OCI-LY1 (cell line): ENCODE data around the gene MAST4.

ENCODE experiments used
- H2AFZ ChIP-seq: fragments of 200-600 bp; sonication (generic), shearing (Covaris generic); 2 replicates; pipeline ENCODE4 v1.6.0; 2014; ENCODE audit warnings: antibody characterized with exemption, mild to moderate bottlenecking, low read length
- H3F3A ChIP-seq: fragments of 200-600 bp; sonication (generic), shearing (Covaris generic); 2 replicates; pipeline ENCODE4 v1.6.0; 2014; ENCODE audit warnings: mild to moderate bottlenecking, antibody characterized with exemption, low read length, moderate library complexity; ENCODE audit not compliant: insufficient read depth
- H3K27ac ChIP-seq: fragments of 200-600 bp; sonication (generic); 2 replicates; pipeline ENCODE4 v1.5.1; 2014; ENCODE audit warnings: low read length, mixed run types, mild to moderate bottlenecking, low read depth; ENCODE audit not compliant: poor library complexity, severe bottlenecking
- H3K27me3 ChIP-seq: fragments of 200-600 bp; sonication (generic); 2 replicates; pipeline ENCODE4 v1.6.0; 2014; ENCODE audit warnings: antibody characterized with exemption, mild to moderate bottlenecking, low read length, moderate library complexity; ENCODE audit not compliant: insufficient read depth
- H3K36me3 ChIP-seq: fragments of 200-600 bp; sonication (generic); 2 replicates; pipeline ENCODE4 v1.6.1; 2014; ENCODE audit warnings: mild to moderate bottlenecking, antibody characterized with exemption, low read length, moderate library complexity, mixed read lengths; ENCODE audit not compliant: insufficient read depth
- H3K4me1 ChIP-seq: fragments of 200-600 bp; sonication (generic); 2 replicates; pipeline ENCODE4 v1.5.1; 2014; ENCODE audit warnings: mild to moderate bottlenecking, low read length, moderate library complexity; ENCODE audit not compliant: insufficient read depth, severe bottlenecking
- H3K4me2 ChIP-seq: fragments of 200-600 bp; sonication (generic), shearing (Covaris generic); 2 replicates; pipeline ENCODE4 v1.6.1; 2014; ENCODE audit warnings: low read length
- H3K4me3 ChIP-seq: fragments of 200-600 bp; sonication (generic); 2 replicates; pipeline ENCODE4 v1.5.1; 2014; ENCODE audit warnings: low read length, low read depth, mild to moderate bottlenecking, mixed read lengths; ENCODE audit not compliant: poor library complexity, severe bottlenecking
- H3K79me2 ChIP-seq: fragments of 200-600 bp; shearing (Covaris generic); 2 replicates; pipeline ENCODE4 v1.6.1; 2016; ENCODE audit warnings: mixed run types, low read length, mixed read lengths; ENCODE audit not compliant: insufficient read depth
- H3K9ac ChIP-seq: fragments of 200-600 bp; sonication (generic), shearing (Covaris generic); 2 replicates; pipeline ENCODE4 v1.6.1; 2014; ENCODE audit warnings: mild to moderate bottlenecking, low read length, mixed read lengths
- H3K9me2 ChIP-seq: fragments of 200-600 bp; sonication (generic), shearing (Covaris generic); 2 replicates; pipeline ENCODE4 v1.6.1; 2014; ENCODE audit warnings: low read depth, mild to moderate bottlenecking, low read length, mixed read lengths
- H3K9me3 ChIP-seq: fragments of 200-600 bp; shearing (Covaris generic); 2 replicates; pipeline ENCODE4 v1.6.1; 2014; ENCODE audit warnings: low read length, mixed read lengths
- H4K20me1 ChIP-seq: fragments of 200-600 bp; sonication (generic), shearing (Covaris generic); 2 replicates; pipeline ENCODE4 v1.6.0; 2016; ENCODE audit warnings: mild to moderate bottlenecking, low read length; ENCODE audit not compliant: insufficient read depth
- CTCF ChIP-seq: fragments of 200-600 bp; sonication (generic), shearing (Covaris generic); IDR thresholded peaks from 2 replicates; pipeline ENCODE4 v1.5.1; 2017; ENCODE audit warnings: mild to moderate bottlenecking, antibody characterized with exemption, low read length, moderate library complexity, mixed read lengths
- EZH2 ChIP-seq: fragments of 200-600 bp; sonication (generic), shearing (Covaris generic); IDR thresholded peaks from 2 replicates; pipeline ENCODE4 v1.8.0; 2017; ENCODE audit warnings: borderline replicate concordance, mixed run types, mild to moderate bottlenecking, antibody characterized with exemption, low read length, moderate library complexity, mixed read lengths

MAST4 gene

DNA sequence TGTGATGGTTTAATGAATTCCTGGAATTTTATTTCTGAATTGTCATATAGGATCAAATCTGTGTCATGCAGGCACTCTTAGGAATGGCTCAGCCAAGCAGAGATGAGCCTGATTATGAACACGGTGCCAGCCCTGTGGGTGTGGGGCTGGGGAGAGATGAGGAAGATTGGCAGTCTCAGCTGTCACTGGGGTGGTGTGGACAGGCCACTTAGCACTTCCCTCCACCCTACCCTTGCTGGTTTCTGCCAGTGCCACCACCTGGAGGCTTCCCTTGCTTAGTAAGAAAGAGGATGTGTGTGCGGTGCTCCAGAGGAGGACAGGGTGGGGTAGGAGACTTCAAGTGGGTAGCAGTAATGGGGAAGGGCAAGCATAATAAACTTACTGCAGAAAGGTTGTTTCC, 373.8 kb downstream of the MAST4 start:
- Histone ChIP-seq H3K4me2 (no peak overlapping the region), H2AFZ (no peak overlapping the region), H3K9me3 (no peaks in the 10 kb centered on the region), H3F3A (no peaks in the 10 kb centered on the region), H3K4me1 (no peaks in the 10 kb centered on the region), H4K20me1 (no peaks in the 10 kb centered on the region), H3K9me2 (no peaks in the 10 kb centered on the region), H3K27me3 (no peaks in the 10 kb centered on the region), H3K9ac (no peak overlapping the region), H3K79me2 (no peaks in the 10 kb centered on the region), H3K36me3 (no peaks in the 10 kb centered on the region), H3K4me3 (no peak overlapping the region), H3K27ac (no peak overlapping the region)
- TF ChIP-seq EZH2 (no peak), CTCF (no peak)

DNA sequence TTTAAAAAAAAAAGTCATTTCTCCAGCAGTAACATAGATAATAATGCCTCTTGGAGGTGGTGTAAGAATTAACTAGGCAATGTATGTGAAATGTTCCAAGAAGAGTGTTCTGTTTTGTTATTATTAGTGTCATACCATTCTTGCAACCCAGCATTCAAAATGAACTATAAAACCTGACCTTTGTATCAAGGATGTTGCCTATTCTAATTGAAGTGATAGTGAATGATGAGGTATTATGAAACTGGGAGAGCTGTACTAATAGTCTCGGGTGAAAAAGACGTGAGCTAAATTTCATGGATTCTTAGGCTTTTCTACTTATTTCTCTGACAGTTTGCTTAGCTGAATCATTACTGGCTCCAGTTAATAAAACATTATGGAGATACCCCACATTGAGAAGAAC, 375.8 kb downstream of the MAST4 start:
- Histone ChIP-seq H3K9me3 (no peaks in the 10 kb centered on the region), H4K20me1 (no peaks in the 10 kb centered on the region), H3K36me3 (no peaks in the 10 kb centered on the region), H3K9ac (no peak overlapping the region), H3K4me3 (no peak overlapping the region), H3K4me1 (no peaks in the 10 kb centered on the region), H3K79me2 (no peaks in the 10 kb centered on the region), H3K27ac (no peak overlapping the region), H3K4me2 (no peak overlapping the region), H3K27me3 (no peaks in the 10 kb centered on the region), H3F3A (no peaks in the 10 kb centered on the region), H3K9me2 (no peaks in the 10 kb centered on the region), H2AFZ (no peak overlapping the region)
- TF ChIP-seq EZH2 (no peak), CTCF (no peak)

DNA sequence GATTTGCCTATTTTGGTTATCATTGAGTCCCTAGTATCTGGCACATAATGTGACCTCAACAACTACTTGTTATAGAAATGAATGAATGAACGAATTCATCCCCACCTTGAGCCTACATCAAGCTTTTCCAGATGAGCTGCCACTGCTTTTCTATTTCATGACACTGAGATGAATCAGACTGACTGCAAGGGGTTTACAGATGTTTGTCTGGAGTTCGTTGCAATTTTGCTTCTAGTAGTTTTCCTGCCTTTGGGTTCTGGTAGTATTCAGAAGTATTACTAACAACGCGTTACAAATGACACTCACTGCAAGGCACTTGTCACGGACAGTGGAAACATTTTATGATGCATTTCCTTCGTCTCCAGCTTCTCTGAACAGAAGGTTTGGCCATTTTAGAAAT, 378.1 kb downstream of the MAST4 start:
- no peaks in the 10 kb centered on the region for H4K20me1 ChIP-seq
- no peaks in the 10 kb centered on the region for H3K9me3 ChIP-seq
- H3F3A ChIP-seq, result no peaks in the 10 kb centered on the region
- H3K27ac ChIP-seq, result no peak overlapping the region
- H2AFZ ChIP-seq, result no peak overlapping the region
- no peak overlapping the region for H3K4me3 ChIP-seq
- TF ChIP-seq EZH2, result no peak
- no peak for TF ChIP-seq CTCF
- no peak overlapping the region for H3K4me2 ChIP-seq
- no peaks in the 10 kb centered on the region for H3K79me2 ChIP-seq
- no peaks in the 10 kb centered on the region for H3K36me3 ChIP-seq
- no peaks in the 10 kb centered on the region for H3K27me3 ChIP-seq
- no peaks in the 10 kb centered on the region for H3K4me1 ChIP-seq
- H3K9ac ChIP-seq, result no peak overlapping the region
- H3K9me2 ChIP-seq, result no peaks in the 10 kb centered on the region
